ENCODE results near the gene PPFIBP2.

- no peak for TF ChIP-seq POLR2AphosphoS5 (IDR thresholded peaks at IDR 0.05)
- TF ChIP-seq CTCF (IDR thresholded peaks at IDR 0.05), result no peak
- no peak for TF ChIP-seq POLR2A (IDR thresholded peaks at IDR 0.05)
Observed at GRCh38 chr11:7520011-7520942, 6.5 kb downstream of the PPFIBP2 start.

All from breast epithelium (tissue), 3 donors.